Osteoblast (primary cell): ENCODE data around the gene PM20D1. TPM values are rescaled to one million over a fixed set of nuclear protein-coding genes. Genes with fewer than 3 reads are reported as not detected.

Experiments
- DNase-seq: peaks from one replicate; pipeline ENCODE4 v3.0.0; 2011; ENCODE audit warnings: low spot score, mixed read lengths; ENCODE audit not compliant: insufficient read length; ENCODE audit errors: missing footprints
- H2AFZ ChIP-seq: 2 replicates; pipeline ENCODE4 v1.6.0; 2011; ENCODE audit warnings: mild to moderate bottlenecking, low read length
- H3K27ac ChIP-seq: 2 replicates; pipeline ENCODE4 v1.5.1; 2011; ENCODE audit warnings: mild to moderate bottlenecking, low read depth, low read length, moderate library complexity
- H3K27me3 ChIP-seq: 2 replicates; pipeline ENCODE4 v1.6.0; 2012; ENCODE audit warnings: mild to moderate bottlenecking, control low read depth, inconsistent platforms, low read length, moderate library complexity; ENCODE audit not compliant: insufficient read depth
- H3K36me3 ChIP-seq: 2 replicates; pipeline ENCODE4 v1.5.1; 2011; ENCODE audit warnings: mild to moderate bottlenecking, low read length, control low read depth, moderate library complexity; ENCODE audit not compliant: insufficient read depth
- H3K4me1 ChIP-seq: 2 replicates; pipeline ENCODE4 v1.5.1; 2011; ENCODE audit warnings: mild to moderate bottlenecking, low read length, control low read depth, moderate library complexity; ENCODE audit not compliant: insufficient read depth
- H3K4me2 ChIP-seq: 2 replicates; pipeline ENCODE4 v1.6.0; 2011; ENCODE audit warnings: mild to moderate bottlenecking, low read length; ENCODE audit not compliant: insufficient read depth
- H3K4me3 ChIP-seq: fragments of 200-600 bp; sonication (generic); 3 replicates; pipeline ENCODE4 v1.5.1; 2012; ENCODE audit warnings: mild to moderate bottlenecking, low read length, inconsistent platforms; ENCODE audit not compliant: insufficient read depth
- H3K79me2 ChIP-seq: 2 replicates; pipeline ENCODE4 v1.6.0; 2012; ENCODE audit warnings: mild to moderate bottlenecking, low read length, control low read depth, inconsistent platforms; ENCODE audit not compliant: insufficient read depth
- H3K9me3 ChIP-seq: 2 replicates; pipeline ENCODE4 v1.5.1; 2011; ENCODE audit warnings: low read depth, low read length, control low read depth
- H4K20me1 ChIP-seq: 2 replicates; pipeline ENCODE4 v1.6.0; 2012; ENCODE audit warnings: mild to moderate bottlenecking, low read length, control low read depth; ENCODE audit not compliant: insufficient read depth
- CTCF ChIP-seq: IDR thresholded peaks from 2 replicates; pipeline ENCODE4 v1.5.1; 2011; ENCODE audit warnings: mild to moderate bottlenecking, low read depth, low read length, moderate library complexity; ENCODE audit errors: extremely low read depth
- total RNA-seq: library from RNA; depleted of rRNA; stranded (reverse); fragments of >200 nt; gene quantifications from 2 replicates; pipeline ENCODE4 v1.2.3, GENCODE V29; 2012

The PM20D1 gene
- total RNA-seq, 1 donor = not detected

DNA sequence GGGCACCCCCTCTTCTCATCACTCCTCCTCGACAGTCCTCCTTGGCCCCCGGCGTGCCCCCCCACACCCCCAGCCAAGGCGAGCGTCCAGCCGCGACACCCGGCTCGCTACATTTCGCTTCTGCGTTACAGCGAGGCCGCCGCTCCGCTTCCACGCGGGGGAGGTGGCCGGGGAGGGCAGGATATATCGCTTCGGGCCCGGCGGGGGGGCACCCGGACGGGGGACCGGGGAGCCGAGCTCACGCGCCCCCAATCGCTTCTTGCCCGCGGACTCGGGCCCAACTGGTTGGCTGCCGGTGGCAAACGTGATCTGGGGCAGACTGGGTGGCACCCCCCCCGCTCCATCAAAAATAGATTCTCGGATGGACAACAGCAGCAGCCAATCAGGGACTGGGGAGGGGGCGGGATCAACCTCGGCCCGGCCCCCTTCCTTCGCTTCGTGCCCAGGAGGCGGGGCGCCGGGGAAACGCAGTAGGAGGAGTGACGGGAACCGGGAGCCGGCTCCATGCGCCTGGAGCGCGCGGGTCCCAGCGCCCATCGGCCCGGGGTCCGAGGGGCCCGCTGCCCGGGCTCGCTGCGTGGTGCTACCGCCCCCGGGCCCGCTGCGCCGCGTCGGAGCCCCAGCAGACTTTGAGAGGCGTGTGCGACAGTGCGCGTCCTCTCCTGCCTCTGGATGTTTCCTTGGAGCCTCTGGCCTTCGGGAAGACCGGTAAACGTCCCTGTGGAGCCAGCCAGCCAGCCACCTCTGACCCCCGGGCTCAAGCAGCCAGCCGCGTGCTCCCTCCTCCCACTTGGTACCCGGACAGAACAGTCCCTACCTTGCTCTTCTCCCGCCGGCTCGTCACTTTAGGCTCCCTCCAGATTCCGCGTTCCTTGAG, 36.8 kb downstream of the PM20D1 start, which contains the start of gene SLC41A1:
Gene SLC41A1 (minus strand): TSS at position 321 of the 877 bp plus-strand sequence. CDS start 2,757 bp downstream, outside the sequence.
- no peaks in the 10 kb centered on the region for H3K9me3 ChIP-seq
- TF ChIP-seq CTCF = no peak
- H3K36me3 ChIP-seq = peaks cover 14% of the 10 kb centered on the region
- peak within 1 kb of the TSS; percentile 93 for H3K4me2 ChIP-seq
- peaks cover 52% of the 10 kb centered on the region for H3K79me2 ChIP-seq
- peak; percentile 99 for DNase-seq
- peak within 1 kb of the TSS; percentile 98 for H2AFZ ChIP-seq
- peak within 1 kb of the TSS; percentile 63 for H3K27ac ChIP-seq
- H3K4me3 ChIP-seq = peak within 1 kb of the TSS; percentile 91
- H3K27me3 ChIP-seq = no peaks in the 10 kb centered on the region
- peaks cover 16% of the 10 kb centered on the region for H3K4me1 ChIP-seq
- peaks cover 22% of the 10 kb centered on the region for H4K20me1 ChIP-seq

GRCh38 chr1:205812271-205812877, 37.6 kb downstream of the PM20D1 start:
- H2AFZ ChIP-seq = peak overlapping the region; percentile 88
- peak overlapping the region; percentile 93 for H3K4me2 ChIP-seq
- no peaks in the 10 kb centered on the region for H3K27me3 ChIP-seq
- H3K9me3 ChIP-seq = no peaks in the 10 kb centered on the region
- peak; percentile 92 for DNase-seq
- peak overlapping the region; percentile 91 for H3K4me3 ChIP-seq
- peaks cover 14% of the 10 kb centered on the region for H3K36me3 ChIP-seq
- H3K27ac ChIP-seq = peak overlapping the region; percentile 63
- H4K20me1 ChIP-seq = peaks cover 23% of the 10 kb centered on the region
- peaks cover 16% of the 10 kb centered on the region for H3K4me1 ChIP-seq
- H3K79me2 ChIP-seq = peaks cover 53% of the 10 kb centered on the region
- no peak for TF ChIP-seq CTCF

GRCh38 chr1:205811660-205812059, 38.3 kb downstream of the PM20D1 start:
- Histone ChIP-seq H3K27me3 (no peaks in the 10 kb centered on the region), H3K4me3 (peak overlapping the region; percentile 91), H3K36me3 (peaks cover 14% of the 10 kb centered on the region), H3K4me1 (peaks cover 16% of the 10 kb centered on the region), H3K9me3 (no peaks in the 10 kb centered on the region), H3K27ac (peak overlapping the region; percentile 63), H4K20me1 (peaks cover 23% of the 10 kb centered on the region), H3K4me2 (peak overlapping the region; percentile 93), H3K79me2 (peaks cover 59% of the 10 kb centered on the region), H2AFZ (no peak overlapping the region)
- TF ChIP-seq CTCF = no peak
- DNase-seq = peak; percentile 87
